KMS-11 (cell line): ENCODE measurements around the gene SUN5.

Experiments
- H2AFZ ChIP-seq: fragments of 200-600 bp; sonication (generic); 2 replicates; pipeline ENCODE4 v1.6.1; 2016; ENCODE audit warnings: antibody characterized with exemption, mixed run types, low read depth
- H3K27ac ChIP-seq: fragments of 200-600 bp; sonication (generic); 2 replicates; pipeline ENCODE4 v1.6.1; 2016; ENCODE audit warnings: mild to moderate bottlenecking, mixed run types
- H3K27me3 ChIP-seq: fragments of 200-600 bp; sonication (generic); 2 replicates; pipeline ENCODE4 v1.6.1; 2017; ENCODE audit warnings: mild to moderate bottlenecking, low read depth, mixed run types, moderate library complexity; ENCODE audit not compliant: insufficient read depth
- H3K36me3 ChIP-seq: fragments of 200-600 bp; sonication (generic); 2 replicates; pipeline ENCODE4 v1.6.1; 2017; ENCODE audit warnings: mild to moderate bottlenecking, mixed run types; ENCODE audit not compliant: insufficient read depth
- H3K4me1 ChIP-seq: fragments of 200-600 bp; sonication (generic); 2 replicates; pipeline ENCODE4 v1.6.1; 2016; ENCODE audit warnings: mild to moderate bottlenecking, low read depth, mixed run types; ENCODE audit not compliant: poor library complexity, severe bottlenecking
- H3K4me2 ChIP-seq: fragments of 200-600 bp; sonication (generic); 2 replicates; pipeline ENCODE4 v1.7.0; 2016; ENCODE audit warnings: mild to moderate bottlenecking, mixed run types
- H3K4me3 ChIP-seq: fragments of 200-600 bp; sonication (generic); IDR thresholded peaks from 2 replicates; pipeline ENCODE4 v1.6.1; 2017; ENCODE audit warnings: low read depth, low read length, mixed read lengths; ENCODE audit not compliant: insufficient read depth
- H3K79me2 ChIP-seq: fragments of 200-600 bp; sonication (generic); 2 replicates; pipeline ENCODE4 v1.6.1; 2016; ENCODE audit warnings: low read depth, mixed run types; ENCODE audit not compliant: insufficient read depth
- H3K9ac ChIP-seq: fragments of 200-600 bp; sonication (generic); 2 replicates; pipeline ENCODE4 v1.6.1; 2016; ENCODE audit warnings: mild to moderate bottlenecking, mixed run types
- H4K20me1 ChIP-seq: fragments of 200-600 bp; sonication (generic); 2 replicates; pipeline ENCODE4 v1.6.1; 2016; ENCODE audit warnings: mild to moderate bottlenecking, mixed run types; ENCODE audit not compliant: insufficient read depth
- CTCF ChIP-seq: fragments of 200-600 bp; sonication (generic); conservative IDR thresholded peaks from 2 replicates; pipeline ENCODE4 v1.6.1; 2017; ENCODE audit warnings: low read depth, mild to moderate bottlenecking, antibody characterized with exemption, low read length, moderate library complexity, mixed read lengths

SUN5 gene

DNA sequence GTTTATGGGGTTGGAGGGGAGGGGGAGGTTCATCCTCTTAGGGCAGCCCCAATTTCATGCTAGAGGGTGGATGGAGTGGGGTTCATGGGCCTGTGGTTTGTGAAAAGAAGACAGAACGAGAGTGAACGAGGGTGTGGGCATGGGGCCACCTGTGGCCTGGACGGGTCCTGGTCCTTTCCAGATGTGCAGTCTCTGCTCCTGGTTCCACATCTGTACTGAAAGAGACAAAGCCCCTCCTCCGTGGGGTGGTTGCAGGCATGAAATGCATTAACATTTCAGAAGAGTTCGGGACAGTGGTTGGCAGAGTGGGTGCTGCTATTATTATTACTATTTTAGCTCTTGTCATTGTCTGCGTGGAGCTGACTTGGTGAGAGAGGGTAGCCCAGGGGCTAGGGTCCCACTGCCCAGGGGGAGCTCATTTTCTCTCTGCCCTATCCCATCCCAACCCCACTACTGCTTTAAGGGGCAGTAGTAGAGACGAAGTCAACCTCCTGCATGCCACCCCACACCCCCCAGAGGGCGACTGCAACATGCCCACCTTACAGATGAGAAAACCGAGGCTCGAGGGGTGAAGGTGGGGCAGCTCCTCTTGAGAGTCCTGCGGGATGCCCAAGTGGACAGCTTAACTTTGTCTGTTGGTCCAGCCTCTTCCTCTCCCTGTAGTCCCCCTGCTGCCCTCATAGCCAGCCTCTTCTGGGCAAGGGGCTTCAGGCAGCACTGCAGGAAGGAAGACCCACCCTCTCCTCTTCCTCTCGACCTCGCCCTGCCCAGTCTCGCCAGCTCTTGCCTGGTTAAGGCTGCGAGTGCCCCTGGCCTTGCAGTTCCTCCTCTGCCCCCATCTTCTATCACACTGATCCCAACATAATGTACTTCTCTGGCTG, 11.7 kb upstream of the SUN5 start:
- Histone ChIP-seq H3K36me3 (no peaks in the 10 kb centered on the region), H3K27me3 (peaks cover 61% of the 10 kb centered on the region)
- TF ChIP-seq CTCF = no peak

DNA sequence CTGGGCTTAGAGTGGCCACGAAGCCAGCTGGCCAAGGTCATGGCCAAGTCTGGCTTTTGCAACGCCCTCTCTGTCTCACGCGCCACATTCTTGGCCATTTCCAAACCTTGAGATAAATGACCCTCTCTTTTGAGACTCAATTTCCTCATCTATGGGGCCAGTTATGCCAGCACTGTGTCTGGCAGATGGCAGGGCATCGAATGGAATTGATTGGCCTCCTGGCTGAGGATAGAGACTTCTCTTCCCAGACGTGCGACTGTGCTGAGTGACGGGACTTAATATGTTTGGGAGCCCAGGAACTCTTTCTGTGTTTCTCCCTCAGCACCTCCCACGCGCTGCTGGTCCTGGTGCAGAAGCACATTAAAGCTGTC, 10.9 kb upstream of the SUN5 start:
- Histone ChIP-seq H2AFZ (no peak overlapping the region), H3K79me2 (no peaks in the 10 kb centered on the region), H3K27ac (no peak overlapping the region), H3K36me3 (no peaks in the 10 kb centered on the region), H3K9ac (no peak overlapping the region), H3K4me1 (no peaks in the 10 kb centered on the region), H3K4me2 (no peak overlapping the region), H4K20me1 (no peaks in the 10 kb centered on the region), H3K27me3 (peaks cover 66% of the 10 kb centered on the region), H3K4me3 (no peak overlapping the region)
- TF ChIP-seq CTCF = no peak

More for the DNA sequence above, 11.7 kb upstream of the SUN5 start:
- no peak overlapping the region for H3K4me2 ChIP-seq
- H4K20me1 ChIP-seq = no peaks in the 10 kb centered on the region
- H3K27ac ChIP-seq = no peak overlapping the region
- H3K4me3 ChIP-seq = no peak overlapping the region
- no peaks in the 10 kb centered on the region for H3K4me1 ChIP-seq
- no peak overlapping the region for H2AFZ ChIP-seq
- H3K9ac ChIP-seq = no peak overlapping the region
- H3K79me2 ChIP-seq = no peaks in the 10 kb centered on the region

- Histone ChIP-seq H3K9ac (no peak overlapping the region), H3K27ac (no peak overlapping the region), H4K20me1 (no peaks in the 10 kb centered on the region), H3K36me3 (no peaks in the 10 kb centered on the region), H3K4me1 (no peaks in the 10 kb centered on the region), H3K79me2 (no peaks in the 10 kb centered on the region), H3K4me3 (no peak overlapping the region), H2AFZ (no peak overlapping the region), H3K4me2 (no peak overlapping the region), H3K27me3 (peaks cover 68% of the 10 kb centered on the region)
- no peak for TF ChIP-seq CTCF
These were observed 10.3 kb upstream of the SUN5 start for GRCh38 chr20:33014336-33015113.

DNA sequence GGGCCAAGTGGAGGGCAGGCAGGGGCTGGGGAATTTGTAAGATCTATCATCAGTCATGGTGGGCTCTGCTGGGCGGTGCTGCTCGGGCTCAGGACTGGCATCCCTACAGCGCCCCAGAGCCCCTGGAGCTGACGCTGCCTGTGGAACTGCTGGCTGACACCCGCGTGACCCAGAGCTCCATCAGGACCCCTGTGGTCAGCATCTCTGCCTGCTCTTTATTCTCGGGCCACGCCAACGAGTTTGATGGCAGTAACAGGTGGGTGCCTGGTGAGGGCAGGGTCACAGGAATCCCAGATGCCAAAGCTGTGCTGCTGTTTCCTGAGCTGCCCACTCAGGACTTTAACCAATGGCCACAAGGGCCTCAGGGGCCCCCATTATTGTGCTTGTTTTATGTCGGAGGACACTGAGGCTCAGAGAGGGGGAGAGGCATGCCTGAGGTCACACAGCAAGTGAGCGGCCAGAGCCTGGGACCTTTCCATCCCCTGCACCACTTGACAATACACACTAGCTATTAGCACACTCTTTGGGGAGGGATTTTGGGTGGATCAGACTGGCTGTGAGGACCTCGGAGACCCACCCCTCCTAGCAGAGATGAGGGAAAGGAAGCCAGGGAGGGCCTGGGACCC, 9.6 kb upstream of the SUN5 start:
- Histone ChIP-seq H4K20me1 (no peaks in the 10 kb centered on the region), H3K4me1 (no peaks in the 10 kb centered on the region), H3K9ac (no peak overlapping the region), H3K4me2 (no peak overlapping the region), H3K36me3 (no peaks in the 10 kb centered on the region), H3K79me2 (no peaks in the 10 kb centered on the region), H3K4me3 (no peak overlapping the region), H3K27me3 (peaks cover 61% of the 10 kb centered on the region), H2AFZ (no peak overlapping the region), H3K27ac (no peak overlapping the region)
- no peak for TF ChIP-seq CTCF
